ENCODE data around the gene NADSYN1. TPM values are rescaled to one million over a fixed set of nuclear protein-coding genes. Genes with fewer than 3 reads are reported as not detected.

The NADSYN1 gene
- total and polyA plus RNA-seq, 2 donors (not counting 1 experiment from before 2014, with no cell fraction given): 22.0 to 81.7 TPM

GRCh38 chr11:71485466-71485865 lies 32.5 kb downstream of the NADSYN1 start:
- Histone ChIP-seq H3K9me3 (ENCODE audit: control insufficient read depth, insufficient read depth, low read depth, low read length) (no peaks in the 10 kb centered on the region), H3K4me1 (ENCODE audit: control insufficient read depth, extremely low read depth, insufficient read depth, low read length) (peaks cover 3% of the 10 kb centered on the region), H3K27me3 (ENCODE audit: control insufficient read depth, insufficient read depth, low read length) (no peaks in the 10 kb centered on the region), H3K9ac (ENCODE audit: insufficient read depth, low read length) (no peak overlapping the region), H4K20me1 (ENCODE audit: control insufficient read depth, extremely low read depth, insufficient read depth, low read length) (no peaks in the 10 kb centered on the region), H3K4me3 (replicated peaks in 1 of 4; ENCODE audit: control extremely low read depth in 1 of 4, insufficient read depth in 1 of 4, low read depth in 3 of 4, low read length in 4 of 4) (no peak overlapping the region), H3K36me3 (ENCODE audit: control insufficient read depth, insufficient read depth, low read length) (peaks cover 27% of the 10 kb centered on the region), H2AFZ (ENCODE audit: low read length) (no peak overlapping the region), H3K4me2 (ENCODE audit: extremely low read depth, insufficient read depth, low read length) (no peak overlapping the region), H3K79me2 (ENCODE audit: control insufficient read depth, insufficient read depth, low read length) (no peaks in the 10 kb centered on the region), H3K27ac (ENCODE audit: insufficient read depth, low read length) (no peak overlapping the region)
- no peak for DNase-seq (ENCODE audit: low read depth in 2 of 2)
- no peak for TF ChIP-seq EZH2 (IDR thresholded peaks at IDR 0.05; ENCODE audit: low read length, missing control alignments)
- TF ChIP-seq, protein P1, sequence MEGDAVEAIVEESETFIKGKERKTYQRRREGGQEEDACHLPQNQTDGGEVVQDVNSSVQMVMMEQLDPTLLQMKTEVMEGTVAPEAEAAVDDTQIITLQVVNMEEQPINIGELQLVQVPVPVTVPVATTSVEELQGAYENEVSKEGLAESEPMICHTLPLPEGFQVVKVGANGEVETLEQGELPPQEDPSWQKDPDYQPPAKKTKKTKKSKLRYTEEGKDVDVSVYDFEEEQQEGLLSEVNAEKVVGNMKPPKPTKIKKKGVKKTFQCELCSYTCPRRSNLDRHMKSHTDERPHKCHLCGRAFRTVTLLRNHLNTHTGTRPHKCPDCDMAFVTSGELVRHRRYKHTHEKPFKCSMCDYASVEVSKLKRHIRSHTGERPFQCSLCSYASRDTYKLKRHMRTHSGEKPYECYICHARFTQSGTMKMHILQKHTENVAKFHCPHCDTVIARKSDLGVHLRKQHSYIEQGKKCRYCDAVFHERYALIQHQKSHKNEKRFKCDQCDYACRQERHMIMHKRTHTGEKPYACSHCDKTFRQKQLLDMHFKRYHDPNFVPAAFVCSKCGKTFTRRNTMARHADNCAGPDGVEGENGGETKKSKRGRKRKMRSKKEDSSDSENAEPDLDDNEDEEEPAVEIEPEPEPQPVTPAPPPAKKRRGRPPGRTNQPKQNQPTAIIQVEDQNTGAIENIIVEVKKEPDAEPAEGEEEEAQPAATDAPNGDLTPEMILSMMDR (conservative IDR thresholded peaks at IDR 0.05 in 1 of 2, IDR thresholded peaks at IDR 0.05 in 1 of 2; ENCODE audit: low read depth in 1 of 2, low read length in 2 of 2): no peak

DNA sequence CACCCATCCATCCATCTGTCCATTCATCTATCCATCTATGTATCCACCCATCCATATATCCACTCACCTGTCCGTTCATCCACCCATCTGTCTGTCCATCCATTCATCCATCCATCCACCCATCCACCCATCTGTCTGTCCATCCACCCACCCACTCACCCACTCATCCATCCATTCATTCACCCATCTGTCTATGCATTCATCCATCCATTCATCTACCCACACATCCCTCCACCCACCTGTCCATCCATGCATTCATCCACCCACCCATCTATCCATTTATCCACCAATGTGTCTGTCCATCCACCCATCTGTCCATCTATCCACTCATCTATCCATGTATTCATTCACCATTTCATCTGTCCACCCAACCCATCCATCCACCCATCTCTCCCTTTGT lies 33.3 kb downstream of the NADSYN1 start:
- TF ChIP-seq EZH2 (IDR thresholded peaks at IDR 0.05; ENCODE audit: low read length, missing control alignments): no peak
- DNase-seq (ENCODE audit: low read depth in 2 of 2): no peak
- H2AFZ ChIP-seq (ENCODE audit: low read length): no peak overlapping the region
- H3K4me1 ChIP-seq (ENCODE audit: control insufficient read depth, extremely low read depth, insufficient read depth, low read length): peaks cover 3% of the 10 kb centered on the region
- no peak overlapping the region for H3K9ac ChIP-seq (ENCODE audit: insufficient read depth, low read length)
- peaks cover 29% of the 10 kb centered on the region for H3K36me3 ChIP-seq (ENCODE audit: control insufficient read depth, insufficient read depth, low read length)
- no peak overlapping the region for H3K4me2 ChIP-seq (ENCODE audit: extremely low read depth, insufficient read depth, low read length)
- H3K27ac ChIP-seq (ENCODE audit: insufficient read depth, low read length): no peak overlapping the region
- no peaks in the 10 kb centered on the region for H4K20me1 ChIP-seq (ENCODE audit: control insufficient read depth, extremely low read depth, insufficient read depth, low read length)
- H3K9me3 ChIP-seq (ENCODE audit: control insufficient read depth, insufficient read depth, low read depth, low read length): no peaks in the 10 kb centered on the region
- no peak overlapping the region for H3K4me3 ChIP-seq (replicated peaks in 1 of 4; ENCODE audit: control extremely low read depth in 1 of 4, insufficient read depth in 1 of 4, low read depth in 3 of 4, low read length in 4 of 4)
- no peaks in the 10 kb centered on the region for H3K79me2 ChIP-seq (ENCODE audit: control insufficient read depth, insufficient read depth, low read length)
- H3K27me3 ChIP-seq (ENCODE audit: control insufficient read depth, insufficient read depth, low read length): no peaks in the 10 kb centered on the region

DNA sequence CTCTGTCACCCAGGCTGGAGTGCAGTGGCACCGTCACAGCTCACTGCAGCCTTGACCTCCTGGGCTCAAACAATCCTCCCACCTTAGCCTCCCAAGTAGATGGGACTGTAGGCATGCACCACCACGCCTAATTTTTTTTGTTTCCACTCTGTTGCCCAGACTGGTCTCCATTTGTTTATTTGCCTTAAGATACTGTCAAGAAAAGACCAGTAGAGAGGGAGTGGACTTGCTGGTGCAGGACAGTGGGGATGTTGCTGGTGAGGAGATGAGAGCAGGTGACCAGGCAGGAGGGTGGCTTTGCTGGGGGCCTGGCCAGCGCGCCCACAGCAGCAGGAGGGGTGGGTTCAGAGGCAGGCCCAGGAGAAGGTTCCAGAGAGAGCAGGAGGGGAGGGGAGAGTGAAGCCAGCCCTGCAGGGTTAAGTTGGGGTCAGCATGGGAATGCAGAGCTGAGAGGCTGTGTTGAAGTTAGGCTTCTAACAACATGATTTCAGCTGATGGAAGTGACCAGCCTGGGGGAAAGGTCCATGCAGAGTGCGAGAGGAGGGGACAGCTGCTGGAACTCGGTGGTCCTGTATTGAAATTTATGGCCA lies 35.8 kb downstream of the NADSYN1 start:
- Histone ChIP-seq H3K4me2 (ENCODE audit: extremely low read depth, insufficient read depth, low read length) (no peak overlapping the region), H3K36me3 (ENCODE audit: control insufficient read depth, insufficient read depth, low read length) (peaks cover 18% of the 10 kb centered on the region), H3K4me3 (replicated peaks in 1 of 4; ENCODE audit: control extremely low read depth in 1 of 4, insufficient read depth in 1 of 4, low read depth in 3 of 4, low read length in 4 of 4) (no peak overlapping the region), H3K27me3 (ENCODE audit: control insufficient read depth, insufficient read depth, low read length) (no peaks in the 10 kb centered on the region), H3K79me2 (ENCODE audit: control insufficient read depth, insufficient read depth, low read length) (no peaks in the 10 kb centered on the region), H4K20me1 (ENCODE audit: control insufficient read depth, extremely low read depth, insufficient read depth, low read length) (no peaks in the 10 kb centered on the region), H2AFZ (ENCODE audit: low read length) (no peak overlapping the region), H3K4me1 (ENCODE audit: control insufficient read depth, extremely low read depth, insufficient read depth, low read length) (peaks cover 3% of the 10 kb centered on the region), H3K9ac (ENCODE audit: insufficient read depth, low read length) (no peak overlapping the region), H3K9me3 (ENCODE audit: control insufficient read depth, insufficient read depth, low read depth, low read length) (no peaks in the 10 kb centered on the region), H3K27ac (ENCODE audit: insufficient read depth, low read length) (no peak overlapping the region)
- TF ChIP-seq, protein P1 (conservative IDR thresholded peaks at IDR 0.05 in 1 of 2, IDR thresholded peaks at IDR 0.05 in 1 of 2; ENCODE audit: low read depth in 1 of 2, low read length in 2 of 2): no peak
- no peak for TF ChIP-seq EZH2 (IDR thresholded peaks at IDR 0.05; ENCODE audit: low read length, missing control alignments)
- DNase-seq (ENCODE audit: low read depth in 2 of 2): peak in 1 of 2 donors; percentile 5

Data from fibroblast of lung (primary cell).